GM13976 (cell line): Measurements from ENCODE around the gene ZNF785.
"Not testable (repeated sequence)": the region's sequence is repeated elsewhere in the genome, so short reads cannot be mapped to it uniquely, and the experiment has no call there.

Source experiments
- DNase-seq: peaks from one replicate; pipeline ENCODE4 v3.0.0; 2012; ENCODE audit warnings: low spot score
- in situ Hi-C: fragments of 300-500 bp; cut with MboI; formaldehyde crosslinking; loops from one replicate; pipeline ENCODE4 v1.12.0; 2022; ENCODE audit warnings: low sequenced_read_pairs, mixed read lengths, inconsistent platforms; ENCODE audit not compliant: unreplicated experiment
- TF ChIP-seq, protein P1 (sequence below): IDR thresholded peaks from 2 replicates; pipeline ENCODE4 v1.5.1; 2012; ENCODE audit warnings: borderline replicate concordance, mild to moderate bottlenecking; ENCODE audit not compliant: insufficient read depth; ENCODE audit errors: extremely low read depth, missing control alignments, control extremely low read depth

The ZNF785 gene

DNA sequence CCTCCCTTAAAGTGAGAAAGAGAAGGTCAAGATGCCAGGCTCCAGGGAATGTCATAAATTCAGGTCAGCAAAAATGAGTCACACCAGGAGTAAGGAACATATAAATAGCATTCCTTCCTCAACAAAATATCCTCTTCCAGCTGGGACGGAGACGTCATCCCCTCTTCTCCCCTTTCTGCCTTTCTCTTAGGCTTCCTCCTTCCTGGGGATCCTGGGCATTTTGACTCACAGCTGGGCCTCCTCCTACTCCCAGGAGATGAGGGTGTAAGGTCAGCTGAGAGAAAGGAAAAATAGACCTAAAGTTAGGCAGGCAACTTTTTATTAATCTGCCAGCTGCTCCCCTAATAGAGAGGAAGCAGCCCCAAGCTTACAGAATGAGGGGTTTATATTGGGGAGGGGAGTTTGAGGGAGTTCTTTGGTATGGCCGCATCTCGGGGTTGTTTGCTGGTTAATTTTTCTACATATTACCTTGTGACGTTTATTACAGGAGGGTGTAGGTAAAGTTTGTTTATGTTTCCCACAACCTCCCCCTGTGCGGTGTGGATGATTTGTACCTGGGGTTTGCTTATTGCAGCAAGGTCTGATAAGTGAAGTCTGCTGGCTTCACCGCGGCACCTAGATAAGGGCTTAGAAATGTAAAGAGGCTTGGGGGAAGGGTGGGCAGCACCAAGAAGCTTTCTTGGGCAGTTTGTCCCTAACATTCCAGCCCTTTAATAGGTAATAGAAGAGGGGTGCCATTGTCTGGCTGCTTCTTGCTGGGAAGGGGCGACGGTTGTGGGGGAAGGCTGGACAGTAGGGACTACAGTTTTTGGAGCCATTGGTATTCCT is 43.8 kb downstream of the ZNF785 start:
- DNase-seq: no peak
- TF ChIP-seq, protein P1, sequence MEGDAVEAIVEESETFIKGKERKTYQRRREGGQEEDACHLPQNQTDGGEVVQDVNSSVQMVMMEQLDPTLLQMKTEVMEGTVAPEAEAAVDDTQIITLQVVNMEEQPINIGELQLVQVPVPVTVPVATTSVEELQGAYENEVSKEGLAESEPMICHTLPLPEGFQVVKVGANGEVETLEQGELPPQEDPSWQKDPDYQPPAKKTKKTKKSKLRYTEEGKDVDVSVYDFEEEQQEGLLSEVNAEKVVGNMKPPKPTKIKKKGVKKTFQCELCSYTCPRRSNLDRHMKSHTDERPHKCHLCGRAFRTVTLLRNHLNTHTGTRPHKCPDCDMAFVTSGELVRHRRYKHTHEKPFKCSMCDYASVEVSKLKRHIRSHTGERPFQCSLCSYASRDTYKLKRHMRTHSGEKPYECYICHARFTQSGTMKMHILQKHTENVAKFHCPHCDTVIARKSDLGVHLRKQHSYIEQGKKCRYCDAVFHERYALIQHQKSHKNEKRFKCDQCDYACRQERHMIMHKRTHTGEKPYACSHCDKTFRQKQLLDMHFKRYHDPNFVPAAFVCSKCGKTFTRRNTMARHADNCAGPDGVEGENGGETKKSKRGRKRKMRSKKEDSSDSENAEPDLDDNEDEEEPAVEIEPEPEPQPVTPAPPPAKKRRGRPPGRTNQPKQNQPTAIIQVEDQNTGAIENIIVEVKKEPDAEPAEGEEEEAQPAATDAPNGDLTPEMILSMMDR: no peak
- in situ Hi-C loops: no loop called here

DNA sequence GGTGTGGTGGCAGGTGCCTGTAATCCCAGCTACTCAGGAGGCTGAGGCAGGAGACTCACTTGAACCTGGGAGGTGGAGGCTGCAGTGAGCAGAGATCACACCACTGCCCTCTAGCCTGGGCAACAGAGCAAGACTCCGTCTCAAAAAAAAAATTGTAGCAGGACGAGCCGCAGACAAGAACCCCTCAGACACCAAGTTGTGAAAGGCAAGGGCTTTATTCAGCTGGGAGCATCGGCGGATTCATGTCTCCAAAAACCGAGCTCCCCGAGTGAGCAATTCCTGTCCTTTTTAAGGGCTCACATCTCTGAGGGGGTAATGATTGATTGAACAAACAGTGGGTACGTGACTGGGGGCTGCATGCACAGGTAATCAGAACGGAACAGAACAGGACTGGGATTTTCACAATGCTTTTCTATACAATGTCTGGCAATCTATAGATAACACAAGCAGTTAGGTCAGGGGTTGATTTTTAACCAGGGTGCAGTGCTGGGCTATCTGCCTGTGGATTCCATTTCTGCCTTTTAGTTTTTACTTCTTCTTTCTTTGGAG is 44.5 kb downstream of the ZNF785 start:
- DNase-seq, in situ Hi-C loops: not testable (repeated sequence)

GRCh38 chr16:30539986-30540526 is 45.4 kb downstream of the ZNF785 start:
- DNase-seq, in situ Hi-C loops: not testable (repeated sequence)

DNA sequence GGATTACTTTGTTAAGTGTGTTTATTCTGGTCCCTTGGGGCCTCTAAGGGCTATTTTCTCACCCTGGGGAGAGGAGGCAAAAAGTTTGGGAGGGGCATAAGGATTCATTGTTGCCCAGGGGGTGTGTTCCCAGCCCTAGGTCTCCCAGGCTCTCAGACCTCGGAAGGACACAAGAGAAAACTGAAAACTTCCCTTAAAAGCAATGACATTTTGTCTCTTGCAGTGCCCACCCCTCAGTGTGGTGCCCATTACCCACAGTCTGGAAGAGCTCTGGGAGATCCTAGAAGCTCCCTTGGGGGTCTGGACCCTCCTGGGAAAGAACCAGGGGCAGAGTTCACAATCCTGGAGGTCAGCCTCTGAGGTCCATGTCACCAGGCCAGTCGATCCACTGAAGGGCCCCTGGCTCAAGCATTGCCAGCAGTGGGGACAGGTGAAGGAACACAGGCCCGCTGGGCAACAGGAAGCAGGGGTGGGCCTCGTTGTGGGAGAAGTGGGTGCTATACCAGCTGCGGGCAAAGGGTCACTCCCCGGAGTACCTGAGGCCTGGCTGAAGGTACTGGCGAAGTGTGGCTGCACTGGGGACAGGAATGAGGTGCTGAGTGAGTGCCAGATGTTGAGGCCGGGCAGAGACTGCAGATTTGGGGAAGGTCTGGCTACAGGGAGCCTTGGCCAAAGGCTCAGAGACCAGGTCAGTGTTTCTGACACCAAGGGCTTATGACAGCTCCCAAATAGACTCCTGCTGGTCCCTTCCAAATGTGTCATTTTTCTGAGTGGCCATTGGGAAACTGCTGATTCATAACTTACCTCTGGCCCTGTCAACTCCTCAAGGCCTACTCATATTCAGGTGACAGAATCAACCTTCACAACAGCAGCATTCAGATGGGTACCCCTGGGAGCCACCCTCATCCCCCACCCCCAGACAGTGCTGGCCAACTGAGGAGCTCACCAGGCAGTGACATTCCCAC is 46.2 kb downstream of the ZNF785 start:
- in situ Hi-C loops: no loop called here
- TF ChIP-seq, protein P1: no peak
- no peak for DNase-seq

GRCh38 chr16:30536391-30537024 is 49.0 kb downstream of the ZNF785 start:
- in situ Hi-C loops, DNase-seq: not testable (repeated sequence)

DNA sequence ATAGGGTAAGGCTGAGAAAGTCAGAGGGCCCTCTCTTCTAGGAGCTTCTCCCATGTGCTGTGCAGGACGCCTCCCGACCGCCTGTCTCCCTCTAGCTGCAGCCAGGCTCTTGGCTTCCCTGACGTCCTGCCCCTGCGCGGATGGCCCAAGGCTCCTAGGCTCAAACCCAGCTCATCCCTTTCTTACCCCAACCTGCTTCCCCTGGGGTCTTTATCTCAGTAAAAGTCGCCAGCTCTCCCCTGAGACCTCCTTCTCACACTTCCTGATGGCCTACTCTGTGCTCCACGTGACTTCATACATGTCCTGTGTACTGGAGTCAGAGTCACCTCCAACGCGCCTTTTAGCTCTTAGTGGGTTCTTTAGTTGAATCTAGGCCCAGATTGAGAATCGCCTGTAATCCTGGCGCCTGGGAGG is 49.7 kb downstream of the ZNF785 start:
- in situ Hi-C loops: no loop called here
- peak; percentile 86 for DNase-seq
- TF ChIP-seq, protein P1: peak; percentile 69

GRCh38 chr16:30535106-30535776 is 50.3 kb downstream of the ZNF785 start:
- TF ChIP-seq, protein P1: no peak
- no peak for DNase-seq
- in situ Hi-C loops: no loop called here
